NCI-H82 (cell line): Measurements from ENCODE around the gene ZBTB44.
"Not testable (repeated sequence)": the region's sequence is repeated elsewhere in the genome, so short reads cannot be mapped to it uniquely, and the experiment has no call there.

Source experiments
- DNase-seq: peaks from one replicate; lab custom pipeline; 2025; lab: John Stamatoyannopoulos, UW

ZBTB44 gene

GRCh38 chr11:130198964-130199363 lies 115.8 kb downstream of the ZBTB44 start:
- DNase-seq = no peak

GRCh38 chr11:130198292-130198691 lies 116.4 kb downstream of the ZBTB44 start:
- DNase-seq = no peak

DNA sequence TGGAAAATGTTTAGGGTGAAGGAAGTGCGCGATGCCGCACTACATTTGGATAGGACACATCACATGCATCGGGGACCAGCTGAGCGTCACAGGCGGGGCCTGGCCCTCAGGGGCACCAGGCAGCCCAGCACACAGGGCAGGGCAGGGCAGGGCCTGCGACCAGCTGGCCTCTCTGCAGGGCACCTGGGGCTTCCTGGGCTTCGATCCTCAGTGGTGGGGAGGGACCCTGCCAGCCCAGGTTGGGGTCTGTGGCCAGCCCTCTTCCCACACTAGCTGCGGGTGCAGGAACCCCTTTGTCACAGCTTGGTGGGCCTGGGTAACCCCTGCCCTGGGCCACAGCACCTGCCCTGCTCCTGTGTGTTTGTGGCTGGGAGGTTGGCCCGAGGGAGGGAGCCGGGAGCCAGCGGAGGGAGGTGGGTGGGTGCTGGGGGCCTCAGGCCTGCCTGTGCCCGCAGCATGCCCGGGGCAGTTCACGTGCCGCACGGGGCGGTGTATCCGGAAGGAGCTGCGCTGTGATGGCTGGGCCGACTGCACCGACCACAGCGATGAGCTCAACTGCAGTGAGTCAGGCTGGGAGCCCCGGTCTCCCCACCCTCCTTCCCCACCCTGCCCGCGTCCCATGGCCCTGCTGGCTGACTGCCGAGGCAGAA lies 117.2 kb downstream of the ZBTB44 start:
- DNase-seq = no peak

GRCh38 chr11:130194241-130195023 lies 120.3 kb downstream of the ZBTB44 start:
- no peak for DNase-seq

- DNase-seq = not testable (repeated sequence)
These were observed 121.2 kb downstream of the ZBTB44 start for GRCh38 chr11:130193551-130193950.

DNA sequence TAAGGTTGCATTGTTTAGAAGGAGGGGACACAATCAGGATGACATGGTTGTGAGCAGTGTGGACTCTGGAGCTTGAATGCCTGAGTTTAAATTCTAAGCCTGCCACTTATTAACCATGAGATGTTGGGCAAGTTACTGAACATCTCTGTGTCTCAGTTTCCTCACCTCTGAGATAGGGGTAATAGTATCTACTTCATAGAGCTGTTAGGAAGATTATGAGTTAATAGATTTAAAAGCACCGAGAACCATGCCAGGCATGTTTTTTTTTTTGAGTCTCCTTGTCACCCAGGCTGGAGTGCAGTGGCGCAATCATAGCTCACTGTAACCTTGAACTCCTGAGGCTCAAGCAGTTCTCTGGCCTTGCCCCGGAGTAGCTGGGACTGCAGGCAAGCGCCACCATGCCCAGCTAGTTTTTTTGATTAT lies 121.9 kb downstream of the ZBTB44 start:
- DNase-seq = peak; percentile 33

DNA sequence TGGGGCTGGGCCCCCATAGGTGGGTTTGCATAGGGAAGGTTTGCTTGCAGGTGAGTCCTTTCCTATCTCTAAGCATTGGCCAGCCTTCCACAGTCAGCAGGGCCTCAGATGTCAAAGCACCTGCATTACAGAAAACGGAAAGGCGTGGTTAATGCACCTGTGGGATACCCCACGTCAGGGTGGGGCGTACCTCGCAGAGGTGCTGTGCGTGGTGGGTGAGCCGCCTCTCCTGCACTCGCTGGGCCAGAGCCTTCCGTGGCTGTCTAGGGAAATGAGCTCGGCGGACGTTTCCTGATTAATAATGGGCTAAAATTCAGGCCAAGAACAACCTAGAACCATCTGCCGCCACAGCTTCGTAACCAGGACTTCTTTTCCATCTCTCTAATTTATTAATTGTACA lies 122.8 kb downstream of the ZBTB44 start:
- DNase-seq = no peak

GRCh38 chr11:130190371-130190881 lies 124.3 kb downstream of the ZBTB44 start:
- DNase-seq = no peak

GRCh38 chr11:130189492-130190210 lies 125.1 kb downstream of the ZBTB44 start:
- DNase-seq = no peak

DNA sequence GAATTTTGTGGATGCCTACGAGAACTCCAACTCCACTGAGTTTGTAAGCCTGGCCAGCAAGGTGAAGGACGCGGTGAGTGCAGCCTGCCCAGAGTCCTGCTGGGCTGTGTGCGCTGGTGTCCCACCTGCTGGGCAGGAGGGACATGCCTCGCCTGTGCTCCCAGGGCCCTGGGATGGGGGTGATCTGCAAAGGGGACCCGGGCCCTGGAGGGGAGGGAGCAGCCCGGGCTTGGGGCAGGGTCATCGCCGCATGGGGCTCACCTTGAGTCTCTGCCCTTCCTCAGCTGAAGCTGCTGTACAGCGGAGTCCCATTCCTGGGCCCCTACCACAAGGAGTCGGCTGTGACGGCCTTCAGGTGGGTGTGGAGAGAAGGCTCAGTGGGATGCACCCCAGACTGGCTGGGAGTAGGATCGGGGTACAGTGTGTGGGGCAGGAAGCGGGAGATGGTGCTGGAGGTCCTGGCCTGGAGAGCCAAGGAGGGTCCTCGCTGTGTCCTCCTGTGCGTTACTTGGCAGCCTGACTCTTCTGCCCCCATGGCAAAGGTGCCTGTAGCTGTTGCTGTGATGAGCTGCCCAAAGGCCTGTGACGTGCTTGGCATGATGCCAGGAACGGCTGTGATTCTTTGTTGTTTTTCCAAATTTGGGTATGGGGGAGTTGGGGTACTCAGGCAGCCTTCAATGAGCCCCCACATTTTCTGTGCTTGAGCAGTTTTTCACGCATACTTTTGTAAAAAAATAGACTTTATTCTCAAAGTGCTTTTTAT lies 126.0 kb downstream of the ZBTB44 start:
- DNase-seq = no peak

GRCh38 chr11:130188047-130188446 lies 126.7 kb downstream of the ZBTB44 start:
- DNase-seq = no peak

GRCh38 chr11:130187096-130187495 lies 127.6 kb downstream of the ZBTB44 start:
- DNase-seq = no peak

GRCh38 chr11:130183878-130184610 lies 130.7 kb downstream of the ZBTB44 start:
- no peak for DNase-seq

- peak; percentile 41 for DNase-seq
These were observed 133.1 kb downstream of the ZBTB44 start for GRCh38 chr11:130181295-130182272.

- no peak for DNase-seq
These were observed 133.8 kb downstream of the ZBTB44 start for GRCh38 chr11:130180896-130181294.

GRCh38 chr11:130180491-130180890 lies 134.2 kb downstream of the ZBTB44 start:
- no peak for DNase-seq

- no peak for DNase-seq
These were observed 135.1 kb downstream of the ZBTB44 start for GRCh38 chr11:130179396-130180306.

- DNase-seq = no peak
These were observed 136.0 kb downstream of the ZBTB44 start for GRCh38 chr11:130178441-130179339.
